K562 (cell line): ENCODE measurements around the gene PHKG2. TPM values are rescaled to one million over a fixed set of nuclear protein-coding genes. Genes with fewer than 3 reads are reported as not detected.

Experiments used
- ATF4 ChIP-seq: fragments of 450-650 bp; formaldehyde crosslinking; IDR thresholded peaks from 2 replicates; pipeline ENCODE4 v1.4.0; 2022; ENCODE audit warnings: mild to moderate bottlenecking, moderate library complexity
- ATF6 ChIP-seq: sonication (generic); formaldehyde crosslinking; IDR thresholded peaks from 2 replicates; pipeline ENCODE4 v1.4.0; 2020; ENCODE audit warnings: mild to moderate bottlenecking, missing genetic modification reagents
- BCLAF1 ChIP-seq, 2 experiments: fragments of 450-650 bp in 1 of 2; IDR thresholded peaks; 2 replicates each; pipeline ENCODE4 v1.6.1; 2011 to 2017; ENCODE audit warnings: low read depth in 2 of 2, antibody characterized with exemption in 1 of 2, borderline replicate concordance in 1 of 2, low read length in 1 of 2, mild to moderate bottlenecking in 1 of 2, mixed read lengths in 1 of 2; ENCODE audit not compliant: control insufficient read depth in 1 of 2
- CREM ChIP-seq: IDR thresholded peaks from 2 replicates; pipeline ENCODE4 v1.6.1; 2014; ENCODE audit warnings: antibody characterized with exemption, low read depth
- ESRRA ChIP-seq: fragments of 450-650 bp; IDR thresholded peaks from 2 replicates; pipeline ENCODE4 v1.6.1; 2014; ENCODE audit warnings: low read depth, mild to moderate bottlenecking, moderate library complexity, borderline replicate concordance
- MBD2 ChIP-seq: sonication (generic); IDR thresholded peaks from 2 replicates; pipeline ENCODE4 v1.6.1; 2016; ENCODE audit warnings: low read depth, borderline replicate concordance
- NCOR1 ChIP-seq: fragments of 450-650 bp; IDR thresholded peaks from 2 replicates; pipeline ENCODE4 v1.6.1; 2016; ENCODE audit warnings: mild to moderate bottlenecking, moderate library complexity
- NFE2 ChIP-seq: IDR thresholded peaks from 2 replicates; pipeline ENCODE4 v1.6.1; 2014; ENCODE audit warnings: antibody characterized with exemption, low read depth
- NFYB ChIP-seq: IDR thresholded peaks from 2 replicates; pipeline ENCODE4 v1.6.1; 2011; ENCODE audit warnings: mild to moderate bottlenecking, moderate library complexity; ENCODE audit not compliant: insufficient read length; ENCODE audit errors: extremely low read depth
- SETDB1 ChIP-seq: IDR thresholded peaks from one replicate; pipeline ENCODE4 v1.6.1; 2012; ENCODE audit warnings: low read length, control low read depth, inconsistent platforms
- ZNF407 ChIP-seq: fragments of 450-650 bp; IDR thresholded peaks from 2 replicates; pipeline ENCODE4 v1.6.1; 2016; ENCODE audit warnings: low read depth
- ZNF445 ChIP-seq: fragments of 250-450 bp; sonication (Bioruptor Pico); IDR thresholded peaks from 2 replicates; pipeline ENCODE4 v1.4.0; 2020; ENCODE audit warnings: low read depth, mild to moderate bottlenecking, moderate library complexity
- polyA plus RNA-seq, 8 experiments: library from polyadenylated mRNA; depleted of rRNA in 4 of 8; stranded (reverse) in 5 of 8; unstranded in 3 of 8; fragments of >200 nt; fragmentation: Nextera tagmentation in 2 of 8; fragmentation: Illumina TruSeq in 1 of 8; extraction: Ambion mirVana in 2 of 8; extraction: Trizol in 1 of 8; gene quantifications; 2 replicates each; pipeline versions ENCODE4 v1.2.1 to v1.2.3, GENCODE V29; 2011 to 2014; ENCODE audit warnings: inconsistent platforms in 1 of 8, missing spikeins in 1 of 8
- total RNA-seq, 7 experiments: library from RNA; depleted of rRNA in 6 of 7; stranded (reverse); fragments of >200 nt in 6 of 7; fragmentation: Illumina TruSeq in 2 of 7; extraction: Trizol in 2 of 7; gene quantifications; 2 replicates each; pipeline versions ENCODE4 v1.2.1 to v1.2.3, GENCODE V29; 2011 to 2021; ENCODE audit warnings: low replicate concordance in 1 of 7

The PHKG2 gene
- total and polyA plus RNA-seq, 9 of the 15 experiments (the other 6 are each of a cell fraction or from before 2014, with no cell fraction given) = 5.8 to 54.2 (median 30.7) TPM

- TF ChIP-seq ESRRA (peak; percentile 43; the same call in 1 of the 2 replicates), BCLAF1 (IDR thresholded peaks at IDR 0.05; ENCODE audit: borderline replicate concordance in 1 of 2, control insufficient read depth in 1 of 2, low read depth in 2 of 2, low read length in 1 of 2) (no peak), NFYB (peak; percentile 69), ZNF445 (no peak), MBD2 (peak; percentile 77), NFE2 (peak; percentile 42; the same call in 1 of the 2 replicates), ATF4 (no peak), NCOR1 (no peak), ZNF407 (no peak), CREM (peak; percentile 83), SETDB1 (no peak), ATF6 (CRISPR knock-in tag) (no peak)
Measured at GRCh38 chr16:30747799-30748633, at the start of gene PHKG2 (continued).
